Type B pancreatic cell (in vitro differentiated cells): ENCODE data around the gene EFNA5. TPM values are rescaled to one million over a fixed set of nuclear protein-coding genes. Genes with fewer than 3 reads are reported as not detected.

Experiments
- DNase-seq: peaks from one replicate; pipeline ENCODE4 v3.0.0; 2021; ENCODE audit warnings: mixed read lengths; ENCODE audit not compliant: unreplicated experiment; ENCODE audit errors: extremely low spot score
- H3K27ac Mint-ChIP-seq: 2 replicates; pipeline ENCODE4 v1.8.0; 2021; ENCODE audit warnings: mild to moderate bottlenecking, mixed read lengths
- H3K27me3 Mint-ChIP-seq: 2 replicates; pipeline ENCODE4 v1.8.0; 2021; ENCODE audit warnings: mixed read lengths
- H3K36me3 Mint-ChIP-seq: 2 replicates; pipeline ENCODE4 v1.8.0; 2021; ENCODE audit warnings: mixed read lengths
- H3K4me1 Mint-ChIP-seq: one replicate; pipeline ENCODE4 v1.8.0; 2021; ENCODE audit warnings: mixed read lengths; ENCODE audit not compliant: unreplicated experiment
- H3K4me3 Mint-ChIP-seq: 2 replicates; pipeline ENCODE4 v1.8.0; 2021; ENCODE audit warnings: mild to moderate bottlenecking, mixed read lengths
- H3K9me3 Mint-ChIP-seq: 2 replicates; pipeline ENCODE4 v1.8.0; 2021; ENCODE audit warnings: mixed read lengths
- total RNA-seq: library from RNA; stranded (reverse); gene quantifications from 2 replicates; pipeline ENCODE4 v1.2.1, GENCODE V29; 2021; ENCODE audit warnings: low replicate concordance
- TF ChIP-seq, protein P1 (sequence below): fragments of 200-600 bp; sonication (generic); conservative IDR thresholded peaks from 2 replicates; pipeline ENCODE4 v1.5.0; 2021; ENCODE audit warnings: antibody characterized with exemption, mild to moderate bottlenecking

The EFNA5 gene
- total RNA-seq, 1 donor from 2014 or later, result 65.0 TPM

DNA sequence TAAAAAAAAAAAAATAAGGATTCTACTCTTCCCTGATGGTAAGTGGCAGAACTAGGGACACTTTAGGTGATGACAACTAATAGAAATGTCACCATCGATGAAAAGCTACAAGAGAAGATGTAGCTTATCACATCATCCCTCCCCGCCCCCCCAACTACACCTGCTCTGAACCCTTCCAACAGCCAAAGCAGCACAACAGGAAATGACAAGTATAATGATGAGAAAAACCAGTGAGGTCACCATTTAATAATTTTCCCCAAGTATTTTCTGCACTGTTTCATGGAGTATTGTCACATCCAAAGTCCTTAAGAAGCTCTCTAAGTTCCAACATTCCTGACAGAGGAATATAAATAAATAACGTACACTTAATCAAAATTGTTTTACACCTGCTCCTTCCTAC is 221.4 kb downstream of the EFNA5 start:
- no peak for DNase-seq
- Mint-ChIP-seq H3K4me3 (no peak overlapping the region), H3K4me1 (peaks cover 43% of the 10 kb centered on the region), H3K27ac (no peak overlapping the region), H3K9me3 (peaks cover 4% of the 10 kb centered on the region), H3K36me3 (peaks cover 9% of the 10 kb centered on the region), H3K27me3 (no peaks in the 10 kb centered on the region)
- TF ChIP-seq, protein P1, sequence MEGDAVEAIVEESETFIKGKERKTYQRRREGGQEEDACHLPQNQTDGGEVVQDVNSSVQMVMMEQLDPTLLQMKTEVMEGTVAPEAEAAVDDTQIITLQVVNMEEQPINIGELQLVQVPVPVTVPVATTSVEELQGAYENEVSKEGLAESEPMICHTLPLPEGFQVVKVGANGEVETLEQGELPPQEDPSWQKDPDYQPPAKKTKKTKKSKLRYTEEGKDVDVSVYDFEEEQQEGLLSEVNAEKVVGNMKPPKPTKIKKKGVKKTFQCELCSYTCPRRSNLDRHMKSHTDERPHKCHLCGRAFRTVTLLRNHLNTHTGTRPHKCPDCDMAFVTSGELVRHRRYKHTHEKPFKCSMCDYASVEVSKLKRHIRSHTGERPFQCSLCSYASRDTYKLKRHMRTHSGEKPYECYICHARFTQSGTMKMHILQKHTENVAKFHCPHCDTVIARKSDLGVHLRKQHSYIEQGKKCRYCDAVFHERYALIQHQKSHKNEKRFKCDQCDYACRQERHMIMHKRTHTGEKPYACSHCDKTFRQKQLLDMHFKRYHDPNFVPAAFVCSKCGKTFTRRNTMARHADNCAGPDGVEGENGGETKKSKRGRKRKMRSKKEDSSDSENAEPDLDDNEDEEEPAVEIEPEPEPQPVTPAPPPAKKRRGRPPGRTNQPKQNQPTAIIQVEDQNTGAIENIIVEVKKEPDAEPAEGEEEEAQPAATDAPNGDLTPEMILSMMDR, result no peak

DNA sequence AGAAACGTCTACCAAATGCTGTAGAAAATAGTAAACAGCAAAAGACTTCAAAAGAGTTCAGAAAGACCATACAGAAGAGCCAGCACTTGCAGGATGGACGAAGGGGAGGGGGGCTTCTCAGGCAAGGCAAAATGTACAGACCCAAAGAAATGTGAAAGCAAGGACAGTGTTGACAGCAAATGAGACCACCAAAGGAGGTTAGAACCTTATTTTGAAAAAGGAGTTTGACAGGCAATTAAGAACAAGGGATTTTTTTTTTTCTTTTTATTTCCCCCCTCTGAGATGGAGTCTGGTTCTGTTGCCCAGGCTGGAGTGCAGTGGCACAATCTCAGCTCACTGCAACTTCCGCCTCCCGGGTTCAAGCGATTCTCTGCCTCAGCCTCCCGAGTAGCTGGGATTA is 223.2 kb downstream of the EFNA5 start:
- Mint-ChIP-seq H3K36me3 (peaks cover 13% of the 10 kb centered on the region), H3K27ac (peak overlapping the region; percentile 7), H3K9me3 (peaks cover 4% of the 10 kb centered on the region), H3K4me1 (peaks cover 45% of the 10 kb centered on the region), H3K27me3 (no peaks in the 10 kb centered on the region), H3K4me3 (no peak overlapping the region)
- TF ChIP-seq, protein P1, result no peak
- no peak for DNase-seq

GRCh38 chr5:107446972-107447371 is 223.8 kb downstream of the EFNA5 start:
- H3K9me3 Mint-ChIP-seq, result peaks cover 4% of the 10 kb centered on the region
- H3K4me1 Mint-ChIP-seq, result peaks cover 45% of the 10 kb centered on the region
- TF ChIP-seq, protein P1, result no peak
- no peak for DNase-seq
- H3K27me3 Mint-ChIP-seq, result no peaks in the 10 kb centered on the region
- no peak overlapping the region for H3K4me3 Mint-ChIP-seq
- H3K36me3 Mint-ChIP-seq, result peaks cover 12% of the 10 kb centered on the region
- no peak overlapping the region for H3K27ac Mint-ChIP-seq

- Mint-ChIP-seq H3K4me1 (peaks cover 26% of the 10 kb centered on the region), H3K36me3 (peaks cover 8% of the 10 kb centered on the region), H3K9me3 (peaks cover 12% of the 10 kb centered on the region), H3K27me3 (no peaks in the 10 kb centered on the region), H3K27ac (no peak overlapping the region), H3K4me3 (no peak overlapping the region)
- no peak for DNase-seq
- TF ChIP-seq, protein P1, result no peak
These were observed 226.4 kb downstream of the EFNA5 start for GRCh38 chr5:107444300-107444699.

DNA sequence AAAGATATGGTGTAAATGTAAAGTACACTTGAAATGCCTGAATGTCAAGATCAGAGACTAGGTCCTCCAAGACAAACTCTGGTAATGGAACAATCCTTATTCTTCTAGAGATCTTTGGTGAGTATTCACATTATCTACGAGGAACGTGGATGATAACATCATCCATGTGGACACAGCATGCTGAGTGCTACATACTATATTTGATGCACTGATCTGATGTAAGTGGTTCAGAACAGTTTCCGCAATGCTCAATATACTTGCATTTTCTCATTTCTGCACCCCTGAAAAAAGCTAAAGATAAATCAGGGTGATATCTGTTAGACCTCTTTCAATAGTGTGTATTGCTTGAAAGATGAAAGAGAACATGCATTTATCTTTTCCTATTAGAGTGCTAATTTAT is 226.8 kb downstream of the EFNA5 start:
- DNase-seq, result no peak
- H3K27ac Mint-ChIP-seq, result no peak overlapping the region

More for the DNA sequence above, 226.8 kb downstream of the EFNA5 start:
- H3K9me3 Mint-ChIP-seq, result peaks cover 16% of the 10 kb centered on the region
- no peaks in the 10 kb centered on the region for H3K27me3 Mint-ChIP-seq
- peaks cover 24% of the 10 kb centered on the region for H3K4me1 Mint-ChIP-seq
- TF ChIP-seq, protein P1, result no peak
- no peak overlapping the region for H3K4me3 Mint-ChIP-seq
- peaks cover 8% of the 10 kb centered on the region for H3K36me3 Mint-ChIP-seq
